Choroid plexus epithelial cell (primary cell): Measurements from ENCODE around the gene BABAM1.

Experiments used
- DNase-seq: peaks from one replicate; pipeline ENCODE4 v3.0.0-alpha.2; 2010; ENCODE audit warnings: low read depth
- H3K4me3 ChIP-seq: 2 replicates; pipeline ENCODE4 v1.5.1; 2011; ENCODE audit warnings: low read depth, mild to moderate bottlenecking, control low read depth, low read length, moderate library complexity
- CTCF ChIP-seq: conservative IDR thresholded peaks from 2 replicates; pipeline ENCODE4 v1.5.1; 2011; ENCODE audit warnings: low read depth, mild to moderate bottlenecking, control low read depth, inconsistent platforms, low read length, moderate library complexity

BABAM1 gene

GRCh38 chr19:17309965-17310461 is 42.8 kb downstream of the BABAM1 start:
- peak overlapping the region; percentile 73 for H3K4me3 ChIP-seq
- no peak for DNase-seq
- no peak for TF ChIP-seq CTCF

DNA sequence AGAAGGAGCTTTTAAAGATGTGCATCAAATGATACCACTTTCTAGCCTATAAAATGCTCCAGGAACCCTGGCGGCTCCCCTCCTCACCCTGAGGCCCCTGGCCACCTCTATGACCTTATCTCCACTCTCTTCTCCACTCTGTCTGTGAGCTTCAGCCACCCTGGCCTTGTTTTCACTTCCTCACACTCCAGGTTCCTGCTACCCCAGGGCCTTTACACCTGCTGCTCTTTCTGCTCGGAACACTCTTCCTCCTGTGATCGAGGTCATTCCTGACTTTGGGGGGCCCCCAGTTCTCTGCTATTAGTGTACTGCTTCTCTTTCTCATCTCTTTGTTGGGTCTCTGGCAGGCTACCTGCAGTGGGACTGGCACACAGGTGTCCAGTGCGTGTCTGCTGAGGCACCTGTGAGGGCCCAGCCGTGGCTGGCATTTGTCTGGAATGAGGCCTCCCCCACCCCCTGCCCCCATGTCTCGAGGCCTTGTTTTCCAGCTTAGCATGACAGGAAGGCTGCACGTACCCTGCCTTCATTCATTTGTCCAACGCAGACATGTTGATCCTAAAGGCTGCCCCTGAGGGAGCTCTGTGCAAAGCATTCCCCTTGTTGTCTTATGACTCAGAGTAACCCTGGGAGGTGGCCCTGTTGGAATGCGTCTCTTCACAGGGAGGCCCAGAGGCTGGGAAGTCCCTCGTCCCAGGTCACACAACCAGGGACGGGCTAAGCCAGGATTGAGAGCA is 44.4 kb downstream of the BABAM1 start:
- peak overlapping the region; percentile 22 for H3K4me3 ChIP-seq
- no peak for TF ChIP-seq CTCF
- peak; percentile 87 for DNase-seq

- H3K4me3 ChIP-seq, result peak overlapping the region; percentile 22
- TF ChIP-seq CTCF, result no peak
- DNase-seq, result no peak
These were observed 45.2 kb downstream of the BABAM1 start for GRCh38 chr19:17312189-17313113.

DNA sequence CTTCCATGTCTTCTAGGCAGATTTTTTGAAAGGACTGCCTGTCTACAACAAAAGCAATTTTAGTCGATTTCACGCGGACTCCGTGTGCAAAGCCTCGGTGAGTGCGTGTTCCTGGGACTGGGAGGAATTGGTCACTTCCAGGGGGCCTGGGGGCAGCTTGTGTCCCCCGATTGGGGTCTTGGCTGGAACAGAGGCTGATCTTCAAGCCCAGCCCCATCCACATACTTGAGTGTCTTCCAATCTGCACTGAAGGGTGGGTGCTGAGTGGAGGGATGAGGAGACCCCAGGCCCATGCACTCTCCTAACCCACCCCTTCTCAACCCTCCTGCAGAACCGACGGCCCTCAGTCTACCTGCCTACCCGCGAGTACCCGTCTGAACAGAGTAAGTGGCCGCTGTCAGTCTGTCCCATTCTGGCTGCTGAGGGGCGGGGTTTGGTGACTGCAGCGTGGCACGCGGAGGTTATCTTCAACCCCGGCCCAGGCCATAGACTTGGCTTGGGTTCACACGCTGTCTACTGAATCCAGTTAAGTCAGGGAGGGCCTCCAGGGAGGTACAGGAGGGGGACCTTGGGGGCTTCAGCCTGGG is 46.9 kb downstream of the BABAM1 start:
- H3K4me3 ChIP-seq, result no peak overlapping the region
- TF ChIP-seq CTCF, result no peak
- no peak for DNase-seq

GRCh38 chr19:17318966-17319365 is 51.7 kb downstream of the BABAM1 start:
- no peak overlapping the region for H3K4me3 ChIP-seq
- TF ChIP-seq CTCF, result no peak
- DNase-seq, result no peak

GRCh38 chr19:17319473-17320238 is 52.4 kb downstream of the BABAM1 start:
- no peak for DNase-seq
- no peak for TF ChIP-seq CTCF
- H3K4me3 ChIP-seq, result no peak overlapping the region
